ENCODE results near the gene ARL15. TPM values are rescaled to one million over a fixed set of nuclear protein-coding genes. Genes with fewer than 3 reads are reported as not detected.

Gene ARL15
- total and polyA plus RNA-seq, 2 of the 8 experiments (the other 6 are each of a cell fraction or from before 2014, with no cell fraction given): 9.9 to 21.2 TPM

DNA sequence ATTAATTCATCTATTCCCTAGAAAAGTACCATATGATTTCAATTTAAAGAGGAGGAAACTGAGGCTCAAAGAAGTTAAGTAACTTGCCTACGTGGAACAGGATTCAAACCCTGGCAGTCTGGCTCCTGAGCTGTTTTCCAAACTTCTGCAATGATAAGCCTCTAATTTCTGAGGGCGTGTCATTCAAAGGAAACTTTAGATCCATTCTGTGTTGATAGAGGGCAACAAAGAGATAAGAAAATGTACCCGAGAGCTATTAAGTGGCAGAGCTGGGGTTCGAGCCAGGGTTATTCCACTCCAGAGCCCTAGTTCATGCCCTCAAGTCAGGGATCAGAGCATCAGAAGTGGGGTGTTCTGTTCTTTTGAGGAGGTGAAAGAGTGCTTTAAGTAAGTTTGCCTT lies 131.4 kb downstream of the ARL15 start:
- Histone ChIP-seq H3K79me1 (ENCODE audit: low read depth, low read length) (no peaks in the 10 kb centered on the region; the same call in 1 of the 2 replicates), H3K9ac (replicated peaks in 1 of 4; ENCODE audit: extremely low read depth in 1 of 4, low read depth in 3 of 4, low read length in 3 of 4) (no peak overlapping the region), H4K91ac (replicated peaks; ENCODE audit: insufficient read length, low read length) (no peak overlapping the region), H2BK12ac (ENCODE audit: low read depth, low read length) (no peak overlapping the region), H3K27me3 (replicated peaks in 1 of 4; ENCODE audit: control insufficient read depth in 3 of 4, extremely low read depth in 1 of 4, insufficient read depth in 3 of 4, low read length in 3 of 4) (no peaks in the 10 kb centered on the region), H2BK5ac (ENCODE audit: low read depth, low read length) (no peak overlapping the region), H3K79me2 (ENCODE audit: control insufficient read depth in 1 of 2, insufficient read depth in 2 of 2, low read length in 2 of 2) (no peaks in the 10 kb centered on the region; a peak in 1 of 4 replicates), H2AK5ac (ENCODE audit: low read depth, low read length) (no peak overlapping the region), H3K4me3 (ENCODE audit: extremely low read depth in 1 of 4, insufficient read depth in 2 of 4, low read depth in 3 of 4, low read length in 4 of 4) (no peak overlapping the region), H3K27ac (ENCODE audit: low read depth, low read length) (no peak overlapping the region), H4K20me1 (replicated peaks in 1 of 2; ENCODE audit: control insufficient read depth in 1 of 2, insufficient read depth in 2 of 2, low read length in 2 of 2) (no peaks in the 10 kb centered on the region), H3K36me3 (ENCODE audit: control insufficient read depth in 2 of 4, insufficient read depth in 4 of 4, low read length in 3 of 4) (no peaks in the 10 kb centered on the region), H3K4me2 (ENCODE audit: insufficient read depth in 1 of 2, low read depth in 2 of 2, low read length in 2 of 2) (no peak overlapping the region), H4K5ac (ENCODE audit: insufficient read length, low read depth, low read length) (no peak overlapping the region), H3K56ac (replicated peaks; ENCODE audit: insufficient read length, low read depth, low read length) (no peak overlapping the region), H3K4me1 (replicated peaks in 1 of 4; ENCODE audit: control insufficient read depth in 3 of 4, insufficient read depth in 4 of 4, low read length in 3 of 4) (peaks cover 0 to 5% (median 1%) of the 10 kb centered on the region in 4 experiments; a peak in 2 of 7 replicates), H2BK15ac (ENCODE audit: low read length) (no peak overlapping the region), H2AFZ (ENCODE audit: low read length) (no peak overlapping the region), H3K4ac (replicated peaks; ENCODE audit: insufficient read length, low read depth, low read length) (no peak overlapping the region), H2BK20ac (ENCODE audit: low read length) (no peak overlapping the region), H3K23me2 (ENCODE audit: low read depth, low read length) (no peaks in the 10 kb centered on the region), H3K9me3 (ENCODE audit: insufficient read depth in 2 of 2, low read depth in 1 of 2, low read length in 1 of 2) (no peaks in the 10 kb centered on the region), H3K14ac (ENCODE audit: insufficient read length) (no peak overlapping the region), H4K8ac (ENCODE audit: extremely low read depth, insufficient read depth, low read length) (no peak overlapping the region), H3K18ac (ENCODE audit: extremely low read depth, low read length) (no peak overlapping the region), H2BK120ac (replicated peaks; ENCODE audit: low read depth, low read length) (no peak overlapping the region), H3K23ac (ENCODE audit: insufficient read length) (no peak overlapping the region)
- ChIA-PET CTCF (ENCODE audit: partially characterized antibody) (no interaction called here), POLR2A (ENCODE audit: partially characterized antibody) (interaction anchor here (0.5 kb wide), 1 partner anchor 264 kb away, joined by 3 read pairs; no protein-coding TSS in a partner anchor)
- TF ChIP-seq, protein P1, sequence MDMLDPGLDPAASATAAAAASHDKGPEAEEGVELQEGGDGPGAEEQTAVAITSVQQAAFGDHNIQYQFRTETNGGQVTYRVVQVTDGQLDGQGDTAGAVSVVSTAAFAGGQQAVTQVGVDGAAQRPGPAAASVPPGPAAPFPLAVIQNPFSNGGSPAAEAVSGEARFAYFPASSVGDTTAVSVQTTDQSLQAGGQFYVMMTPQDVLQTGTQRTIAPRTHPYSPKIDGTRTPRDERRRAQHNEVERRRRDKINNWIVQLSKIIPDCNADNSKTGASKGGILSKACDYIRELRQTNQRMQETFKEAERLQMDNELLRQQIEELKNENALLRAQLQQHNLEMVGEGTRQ (IDR thresholded peaks at IDR 0.05; ENCODE audit: low read length): no peak
- TF ChIP-seq POLR2A (IDR thresholded peaks at IDR 0.05; ENCODE audit: control extremely low read depth in 1 of 2, low read depth in 2 of 2, low read length in 2 of 2) (no peak), EGR1 (IDR thresholded peaks at IDR 0.05; ENCODE audit: borderline replicate concordance, low read depth, low read length) (no peak), TAF1 (IDR thresholded peaks at IDR 0.05; ENCODE audit: low read depth, low read length) (no peak), BACH1 (IDR thresholded peaks at IDR 0.05; ENCODE audit: low read length) (no peak), CBX8 (IDR thresholded peaks at IDR 0.05; ENCODE audit: borderline replicate concordance, low read depth, low read length) (no peak), POU5F1 (IDR thresholded peaks at IDR 0.05; ENCODE audit: low read depth, low read length) (no peak), KDM1A (IDR thresholded peaks at IDR 0.05; ENCODE audit: borderline replicate concordance, low read length) (no peak)
- 89% methylated on average over 4 of the region's 4 CpGs; no CpG with 5 or more reads in 1 of the 2 experiments for WGBS, 2 experiments (ENCODE audit: extremely low coverage in 1 of 2, insufficient coverage in 1 of 2, insufficient read length in 1 of 2, insufficient replicate concordance in 2 of 2, low coverage in 1 of 2, low lambda C conversion rate in 2 of 2, missing lambda C conversion rate in 1 of 2)
- DNase-seq (ENCODE audit: low read depth in 1 of 2, low spot score in 2 of 2) (no peak), FAIRE-seq (no peak)

Measured in H1 (cell line).